ENCODE results near the gene ACTC1.

The ACTC1 gene

DNA sequence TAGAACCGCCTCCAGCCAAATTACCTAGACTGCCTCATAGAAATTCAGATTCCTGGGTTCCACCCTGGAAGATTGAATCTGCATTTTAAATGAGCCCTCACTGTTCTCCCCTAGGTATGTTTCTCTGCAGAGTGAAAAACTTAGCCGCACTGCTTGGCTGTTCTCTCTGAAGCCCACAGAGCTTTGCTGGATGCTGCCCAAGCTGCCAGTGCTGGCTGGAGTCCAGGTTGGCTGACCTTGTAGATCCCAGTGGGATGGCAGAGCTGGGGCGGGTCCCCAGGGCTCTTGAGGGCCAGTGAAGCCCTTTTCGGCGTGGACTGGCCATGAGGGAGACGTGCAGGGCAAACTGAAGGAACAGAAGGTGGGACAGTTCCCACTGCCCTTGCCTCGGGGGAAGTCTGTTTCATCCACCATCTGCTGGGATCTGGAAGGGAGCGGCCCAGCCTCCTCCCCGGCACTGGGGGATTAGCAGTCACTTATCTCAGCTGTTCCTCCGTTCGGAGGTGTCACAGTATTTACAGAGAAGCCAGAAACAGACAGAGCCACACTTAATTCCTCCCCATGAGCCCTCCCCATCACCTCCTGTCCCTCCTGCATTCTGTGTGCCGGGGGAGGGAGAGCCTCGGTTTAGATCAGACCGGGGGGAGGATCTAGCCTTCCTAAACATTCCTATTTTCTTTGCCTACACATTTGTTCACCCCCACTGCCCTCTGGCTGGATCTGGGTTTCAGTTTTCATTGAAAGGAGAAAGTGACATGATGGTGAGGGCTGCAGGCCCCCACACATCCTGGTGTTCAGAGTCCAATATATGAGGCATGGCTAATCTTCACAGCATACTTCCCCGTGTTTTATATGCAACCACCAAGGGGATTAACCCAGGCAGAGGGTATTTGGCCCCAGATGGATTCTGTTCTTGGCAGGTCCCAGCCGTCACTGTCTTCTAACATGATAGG is 4.1 kb upstream of the ACTC1 start:
- TF ChIP-seq, protein P1, sequence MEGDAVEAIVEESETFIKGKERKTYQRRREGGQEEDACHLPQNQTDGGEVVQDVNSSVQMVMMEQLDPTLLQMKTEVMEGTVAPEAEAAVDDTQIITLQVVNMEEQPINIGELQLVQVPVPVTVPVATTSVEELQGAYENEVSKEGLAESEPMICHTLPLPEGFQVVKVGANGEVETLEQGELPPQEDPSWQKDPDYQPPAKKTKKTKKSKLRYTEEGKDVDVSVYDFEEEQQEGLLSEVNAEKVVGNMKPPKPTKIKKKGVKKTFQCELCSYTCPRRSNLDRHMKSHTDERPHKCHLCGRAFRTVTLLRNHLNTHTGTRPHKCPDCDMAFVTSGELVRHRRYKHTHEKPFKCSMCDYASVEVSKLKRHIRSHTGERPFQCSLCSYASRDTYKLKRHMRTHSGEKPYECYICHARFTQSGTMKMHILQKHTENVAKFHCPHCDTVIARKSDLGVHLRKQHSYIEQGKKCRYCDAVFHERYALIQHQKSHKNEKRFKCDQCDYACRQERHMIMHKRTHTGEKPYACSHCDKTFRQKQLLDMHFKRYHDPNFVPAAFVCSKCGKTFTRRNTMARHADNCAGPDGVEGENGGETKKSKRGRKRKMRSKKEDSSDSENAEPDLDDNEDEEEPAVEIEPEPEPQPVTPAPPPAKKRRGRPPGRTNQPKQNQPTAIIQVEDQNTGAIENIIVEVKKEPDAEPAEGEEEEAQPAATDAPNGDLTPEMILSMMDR (IDR thresholded peaks at IDR 0.05; ENCODE audit: low read depth, low read length): no peak

DNA sequence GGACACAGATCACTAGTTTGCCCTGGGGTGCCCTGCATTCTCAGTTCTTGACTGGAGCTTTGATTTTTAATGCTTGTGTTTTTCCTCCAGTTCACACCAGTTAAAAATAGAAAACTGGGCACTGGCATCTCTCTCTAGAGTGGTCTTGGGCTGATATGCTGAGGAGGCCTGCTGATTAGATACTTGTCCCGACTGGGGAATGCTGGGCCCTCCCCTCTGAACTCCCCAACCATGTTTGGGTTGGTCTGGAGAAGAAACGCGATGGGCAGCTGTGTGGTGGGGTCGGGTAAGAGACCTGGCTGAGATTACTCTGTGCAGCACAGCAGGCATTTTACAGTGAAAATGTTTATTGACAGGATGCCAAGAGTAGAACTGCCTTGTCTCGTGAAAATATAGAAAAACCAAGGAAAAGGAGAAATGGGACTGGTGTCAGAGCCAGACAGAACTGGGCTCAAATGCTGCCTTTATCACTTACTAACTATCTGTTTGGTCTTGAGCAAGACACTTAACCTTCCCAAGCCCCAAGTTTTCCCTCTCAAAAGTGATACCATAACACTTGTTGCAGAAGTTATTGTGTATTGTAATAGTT is 1.6 kb upstream of the ACTC1 start:
- TF ChIP-seq, protein P1 (IDR thresholded peaks at IDR 0.05; ENCODE audit: low read depth, low read length): no peak
- DNase-seq (ENCODE audit: extremely low read depth, low read depth): no peak

More for the DNA sequence above, 4.1 kb upstream of the ACTC1 start:
- no peak for DNase-seq (ENCODE audit: extremely low read depth, low read depth)

DNA sequence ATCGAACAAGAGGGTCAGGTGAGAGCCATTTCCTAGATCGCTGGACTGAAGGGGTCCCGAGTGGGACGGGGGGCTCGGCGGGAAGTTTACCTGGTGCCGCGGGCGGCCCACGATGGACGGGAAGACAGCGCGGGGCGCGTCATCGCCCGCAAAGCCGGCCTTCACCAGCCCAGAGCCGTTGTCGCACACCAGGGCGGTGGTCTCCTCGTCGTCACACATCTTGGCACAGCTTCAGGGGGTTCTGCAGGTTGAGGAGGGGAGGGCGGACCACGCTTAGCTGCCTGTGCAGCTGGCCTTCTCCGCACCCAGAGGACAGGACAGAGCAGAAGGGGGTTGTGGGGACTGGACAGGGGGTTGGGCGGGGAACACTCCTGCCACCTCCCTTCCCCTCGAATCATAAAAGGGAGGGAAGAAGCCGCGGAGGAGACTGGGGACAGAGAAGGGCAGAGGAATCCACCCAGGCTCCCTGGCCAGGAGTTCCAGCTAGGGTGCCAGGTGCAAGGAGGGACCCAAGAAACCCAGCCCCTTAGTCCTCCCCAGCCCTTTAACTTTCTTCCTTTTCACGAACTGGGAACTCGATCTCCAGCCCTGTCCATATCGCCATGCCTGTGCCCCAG is 651 bp downstream of the ACTC1 start:
- TF ChIP-seq, protein P1 (IDR thresholded peaks at IDR 0.05; ENCODE audit: low read depth, low read length): no peak

DNA sequence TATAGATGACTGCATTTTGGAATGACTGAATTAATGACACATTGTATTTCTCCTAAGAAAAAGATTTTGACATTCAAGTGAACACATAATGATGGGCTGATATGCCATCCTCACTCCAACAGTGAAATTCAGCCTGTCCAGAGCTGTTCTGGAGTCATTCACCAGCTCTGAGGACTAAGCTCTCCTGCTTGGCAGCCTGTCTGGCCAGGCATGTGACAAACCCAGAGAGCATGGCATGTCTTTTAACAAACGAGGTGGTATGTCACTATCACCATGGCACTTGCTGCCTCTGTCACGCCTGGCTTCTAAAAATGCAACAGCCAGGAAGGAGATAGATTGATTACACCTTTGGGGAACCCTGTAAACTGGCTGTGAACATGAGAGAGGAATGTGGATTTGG is 1.4 kb downstream of the ACTC1 start:
- TF ChIP-seq, protein P1 (IDR thresholded peaks at IDR 0.05; ENCODE audit: low read depth, low read length): no peak
- no peak for DNase-seq (ENCODE audit: extremely low read depth, low read depth)

More for the DNA sequence above, 651 bp downstream of the ACTC1 start:
- DNase-seq (ENCODE audit: extremely low read depth, low read depth): no peak

DNA sequence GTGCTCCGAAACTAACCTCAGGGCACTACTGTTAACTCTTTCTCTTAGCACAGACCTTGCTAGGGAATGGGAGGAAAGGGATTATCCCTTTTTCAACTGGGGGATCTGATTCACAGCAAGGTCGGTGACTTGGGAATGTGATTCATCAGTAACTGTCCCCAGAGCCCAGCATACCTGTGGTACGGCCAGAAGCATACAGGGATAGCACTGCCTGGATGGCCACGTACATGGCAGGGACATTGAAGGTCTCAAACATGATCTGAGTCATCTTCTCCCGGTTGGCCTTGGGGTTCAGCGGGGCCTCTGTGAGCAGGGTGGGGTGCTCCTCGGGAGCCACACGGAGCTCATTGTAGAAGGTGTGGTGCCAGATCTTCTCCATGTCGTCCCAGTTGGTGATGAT is 2.3 kb downstream of the ACTC1 start:
- TF ChIP-seq, protein P1 (IDR thresholded peaks at IDR 0.05; ENCODE audit: low read depth, low read length): no peak
- DNase-seq (ENCODE audit: extremely low read depth, low read depth): no peak

DNA sequence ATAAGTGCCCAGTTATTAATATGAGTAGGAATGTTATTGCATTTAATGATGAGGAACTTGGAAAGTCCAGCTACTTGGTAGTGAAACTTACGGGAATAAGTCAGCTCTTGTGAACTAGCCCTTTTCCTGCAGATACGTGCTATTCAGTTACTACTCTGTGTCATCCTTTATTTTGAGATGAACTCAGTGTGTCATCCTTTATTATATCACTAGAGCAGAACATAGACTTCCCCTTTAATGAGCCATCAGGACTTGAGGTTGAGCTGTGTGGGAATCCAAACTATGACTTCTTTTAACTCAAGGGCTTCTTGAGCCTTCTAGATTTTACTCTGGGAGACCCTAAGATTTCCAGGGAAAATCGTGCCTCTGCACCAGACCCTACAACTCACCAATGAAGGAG is 3.6 kb downstream of the ACTC1 start:
- TF ChIP-seq, protein P1 (IDR thresholded peaks at IDR 0.05; ENCODE audit: low read depth, low read length): no peak
- no peak for DNase-seq (ENCODE audit: extremely low read depth, low read depth)

DNA sequence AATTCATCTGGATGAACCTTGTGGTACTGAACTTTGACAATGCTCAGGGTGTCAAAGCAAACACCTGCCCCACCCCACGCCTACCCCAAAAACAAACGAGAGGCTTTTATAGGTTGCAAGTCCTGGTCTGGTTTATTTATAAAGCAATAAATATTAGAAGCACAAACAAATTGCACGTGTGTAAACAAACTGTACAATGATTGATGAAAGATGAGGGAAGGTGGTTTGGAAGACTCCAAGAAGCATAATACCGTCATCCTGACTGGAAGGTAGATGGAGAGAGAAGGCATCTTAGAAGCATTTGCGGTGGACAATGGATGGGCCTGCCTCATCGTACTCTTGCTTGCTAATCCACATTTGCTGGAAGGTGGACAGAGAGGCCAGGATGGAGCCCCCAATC is 5.2 kb downstream of the ACTC1 start:
- no peak for DNase-seq (ENCODE audit: extremely low read depth, low read depth)
- TF ChIP-seq, protein P1 (IDR thresholded peaks at IDR 0.05; ENCODE audit: low read depth, low read length): no peak

Measured in AG09319 (cell line).